CD4-positive, alpha-beta T cell treated with Interferon alpha-2 for 1 hour (primary cell): Measurements from ENCODE around the gene TFB1M.
A peak's percentile ranks its signal among the peaks of the same experiment; 100 is the strongest.
"Not testable (repeated sequence)": the region's sequence is repeated elsewhere in the genome, so short reads cannot be mapped to it uniquely, and the experiment has no call there.

ENCODE experiments used
- DNase-seq, 2 donors: peaks; one replicate each; pipeline ENCODE4 v3.0.0-alpha.2; 2020 to 2022

TFB1M gene

GRCh38 chr6:155329460-155330132 is 15.3 kb upstream of the TFB1M start:
- DNase-seq, result no peak

- no peak for DNase-seq
These were observed 14.5 kb upstream of the TFB1M start for GRCh38 chr6:155328539-155329459.

GRCh38 chr6:155328074-155328538 is 13.8 kb upstream of the TFB1M start:
- DNase-seq, result no peak

GRCh38 chr6:155327326-155328073 is 13.2 kb upstream of the TFB1M start:
- DNase-seq, result peak; percentile 51 to 68

- DNase-seq, result no peak
These were observed 11.6 kb upstream of the TFB1M start for GRCh38 chr6:155325700-155326516.

- no peak for DNase-seq
These were observed 10.7 kb upstream of the TFB1M start for GRCh38 chr6:155324993-155325392.

- no peak for DNase-seq
These were observed 9.9 kb upstream of the TFB1M start for GRCh38 chr6:155324172-155324571.

GRCh38 chr6:155319902-155320301 is 5.6 kb upstream of the TFB1M start:
- DNase-seq, result no peak

- peak in 1 of 2 donors; percentile 27 for DNase-seq
These were observed 2.9 kb upstream of the TFB1M start for GRCh38 chr6:155317186-155317585.

GRCh38 chr6:155316419-155316818 is 2.1 kb upstream of the TFB1M start:
- no peak for DNase-seq

- DNase-seq, result no peak
These were observed 1.2 kb upstream of the TFB1M start for GRCh38 chr6:155315516-155315871.

GRCh38 chr6:155314773-155315515 is 660 bp upstream of the TFB1M start:
- DNase-seq, result peak; percentile 58 to 76

- DNase-seq, result peak in 1 of 2 donors; percentile 44
These were observed 637 bp downstream of the TFB1M start for GRCh38 chr6:155313602-155314091.

GRCh38 chr6:155312950-155313349 is 1.3 kb downstream of the TFB1M start:
- DNase-seq, result not testable (repeated sequence)

GRCh38 chr6:155311583-155311982 is 2.7 kb downstream of the TFB1M start:
- DNase-seq, result no peak

GRCh38 chr6:155311086-155311485 is 3.2 kb downstream of the TFB1M start:
- no peak for DNase-seq

GRCh38 chr6:155310596-155310995 is 3.7 kb downstream of the TFB1M start:
- no peak for DNase-seq

GRCh38 chr6:155309150-155309549 is 5.1 kb downstream of the TFB1M start:
- no peak for DNase-seq

- DNase-seq, result no peak
These were observed 7.3 kb downstream of the TFB1M start for GRCh38 chr6:155306958-155307357.

GRCh38 chr6:155303361-155303870 is 10.9 kb downstream of the TFB1M start:
- no peak for DNase-seq

- no peak for DNase-seq
These were observed 12.4 kb downstream of the TFB1M start for GRCh38 chr6:155301867-155302266.
